ENCODE measurements around the gene VPS13A.
A peak's percentile ranks its signal among the peaks of the same experiment; 100 is the strongest.
"Not testable (repeated sequence)": the region's sequence is repeated elsewhere in the genome, so short reads cannot be mapped to it uniquely, and the experiment has no call there.

Gene VPS13A

DNA sequence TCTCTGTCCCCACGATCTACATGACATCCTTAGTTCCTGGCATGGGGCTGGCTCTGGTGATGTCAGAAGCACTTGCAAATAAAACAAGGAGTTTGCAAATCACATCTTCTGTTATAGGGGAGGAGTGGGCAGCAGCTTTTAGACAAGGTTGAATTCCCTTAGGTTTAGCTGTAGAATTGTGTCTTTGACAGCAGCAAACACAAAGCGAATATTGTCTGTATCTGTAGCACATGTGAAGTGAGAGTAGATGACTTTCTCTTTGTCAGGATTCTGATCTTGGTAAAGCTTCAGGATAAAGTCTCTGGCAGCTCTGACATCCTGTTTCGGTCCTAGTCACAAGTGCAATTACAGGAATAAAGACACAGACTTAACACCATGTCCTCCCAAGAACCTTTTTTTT lies 246.5 kb downstream of the VPS13A start:
- DNase-seq (ENCODE audit: low read depth), result no peak

DNA sequence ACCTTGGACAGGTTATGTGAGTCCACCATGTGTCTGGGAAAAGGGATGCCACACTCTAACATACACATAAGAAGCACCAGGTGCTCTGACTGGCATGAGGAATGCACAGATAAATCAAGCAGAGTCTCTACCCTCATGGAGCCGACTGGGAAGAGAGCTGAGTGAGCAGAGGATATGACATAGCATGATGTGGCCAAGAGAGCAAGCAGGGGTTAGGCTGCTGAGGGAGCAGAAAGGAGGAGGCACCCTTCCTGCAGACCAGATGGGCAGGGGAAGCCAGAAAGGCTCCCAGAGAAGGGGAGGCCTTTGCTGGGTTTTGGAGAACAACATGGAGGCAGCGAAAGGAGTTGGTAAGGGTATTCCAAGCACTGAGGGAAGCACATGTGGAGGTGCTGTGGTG lies 247.7 kb downstream of the VPS13A start:
- no peak for DNase-seq (ENCODE audit: low read depth)

DNA sequence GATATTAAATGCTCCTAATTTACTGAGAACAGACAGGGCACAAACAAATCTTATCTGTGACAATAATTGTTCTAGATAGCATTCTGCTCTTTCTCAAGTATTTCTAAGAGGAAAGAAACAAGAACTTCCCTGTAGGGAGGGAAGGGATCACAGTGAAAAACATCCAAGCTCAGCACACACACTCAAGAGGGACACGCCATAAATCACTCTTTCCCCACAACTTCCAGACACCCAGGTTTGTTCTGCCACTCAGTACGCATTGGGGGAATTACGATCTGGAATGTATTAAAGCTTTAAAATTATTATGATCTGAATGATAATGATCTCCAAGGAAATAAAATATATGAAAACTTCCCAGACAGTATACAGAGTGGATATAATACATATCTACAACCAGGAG lies 249.4 kb downstream of the VPS13A start:
- no peak for DNase-seq (ENCODE audit: low read depth)

DNA sequence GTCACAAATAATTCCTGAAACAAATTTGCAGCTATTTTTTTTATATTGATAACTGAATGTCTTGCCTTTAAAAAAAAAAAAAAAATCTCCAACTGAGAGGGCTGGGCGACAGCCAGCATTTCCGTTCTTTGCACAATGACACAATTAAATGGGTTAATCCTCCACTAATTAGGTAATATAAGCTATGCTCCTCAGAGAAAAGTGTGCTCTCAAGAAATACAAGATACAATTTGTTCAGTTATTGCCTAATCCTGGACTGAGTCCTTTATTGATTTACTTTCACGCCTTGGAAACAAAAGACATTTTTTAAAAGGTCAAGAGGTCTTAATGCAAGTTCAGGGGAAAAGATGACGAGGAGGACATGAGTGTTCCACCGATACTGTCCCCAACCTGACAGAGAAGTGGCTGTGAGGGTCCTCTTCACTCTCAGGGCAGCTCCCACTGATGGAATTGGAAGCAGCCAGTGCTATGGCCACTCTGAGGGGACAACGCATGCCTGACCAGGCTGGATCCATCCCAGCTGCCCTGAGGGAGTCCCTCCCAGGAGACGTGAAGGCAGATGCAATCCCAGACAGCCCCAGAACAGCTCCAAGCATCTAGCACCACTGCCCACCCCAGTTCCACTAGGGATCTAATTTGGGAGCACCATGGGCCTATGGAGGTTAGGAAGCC lies 250.1 kb downstream of the VPS13A start:
- DNase-seq (ENCODE audit: low read depth), result no peak

DNA sequence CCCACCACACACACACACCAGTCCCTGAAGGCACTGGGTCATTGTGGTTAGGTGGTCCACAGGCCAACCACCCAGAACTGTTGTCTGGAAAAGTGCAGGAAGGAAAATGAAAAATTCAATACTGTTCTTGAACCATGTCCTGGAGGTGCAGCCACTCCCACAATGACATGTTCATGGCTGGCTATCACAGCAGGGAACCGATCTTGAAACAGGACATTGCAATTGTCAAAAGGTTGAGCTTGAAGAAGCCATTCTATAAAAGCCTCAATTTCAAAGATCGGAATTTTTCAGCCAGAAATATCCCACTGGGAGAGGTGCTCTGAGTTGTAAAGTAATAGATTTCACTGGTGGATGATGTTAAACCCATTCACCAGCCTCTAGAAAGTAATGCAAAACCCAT lies 252.6 kb downstream of the VPS13A start:
- no peak for DNase-seq (ENCODE audit: low read depth)

DNA sequence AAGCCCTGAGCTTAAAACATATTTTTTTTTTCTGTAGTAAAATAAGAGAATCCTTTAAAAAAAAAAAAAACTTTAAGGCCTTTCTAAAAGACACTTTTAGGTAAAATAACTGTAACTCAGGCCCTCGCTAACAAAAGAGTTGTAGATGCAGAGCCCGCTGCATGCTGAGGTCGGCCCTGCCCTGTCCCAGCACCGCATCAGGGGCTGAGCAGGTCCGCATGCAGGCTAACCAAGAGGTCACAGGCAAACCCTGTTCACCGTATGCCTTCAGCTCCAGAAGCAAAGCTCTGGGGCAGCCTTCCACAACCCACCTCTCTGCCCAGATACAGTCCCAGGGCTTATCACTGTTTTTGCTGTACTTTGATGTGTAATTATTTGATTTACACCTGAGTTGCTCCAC lies 254.7 kb downstream of the VPS13A start:
- DNase-seq (ENCODE audit: low read depth), result no peak

DNA sequence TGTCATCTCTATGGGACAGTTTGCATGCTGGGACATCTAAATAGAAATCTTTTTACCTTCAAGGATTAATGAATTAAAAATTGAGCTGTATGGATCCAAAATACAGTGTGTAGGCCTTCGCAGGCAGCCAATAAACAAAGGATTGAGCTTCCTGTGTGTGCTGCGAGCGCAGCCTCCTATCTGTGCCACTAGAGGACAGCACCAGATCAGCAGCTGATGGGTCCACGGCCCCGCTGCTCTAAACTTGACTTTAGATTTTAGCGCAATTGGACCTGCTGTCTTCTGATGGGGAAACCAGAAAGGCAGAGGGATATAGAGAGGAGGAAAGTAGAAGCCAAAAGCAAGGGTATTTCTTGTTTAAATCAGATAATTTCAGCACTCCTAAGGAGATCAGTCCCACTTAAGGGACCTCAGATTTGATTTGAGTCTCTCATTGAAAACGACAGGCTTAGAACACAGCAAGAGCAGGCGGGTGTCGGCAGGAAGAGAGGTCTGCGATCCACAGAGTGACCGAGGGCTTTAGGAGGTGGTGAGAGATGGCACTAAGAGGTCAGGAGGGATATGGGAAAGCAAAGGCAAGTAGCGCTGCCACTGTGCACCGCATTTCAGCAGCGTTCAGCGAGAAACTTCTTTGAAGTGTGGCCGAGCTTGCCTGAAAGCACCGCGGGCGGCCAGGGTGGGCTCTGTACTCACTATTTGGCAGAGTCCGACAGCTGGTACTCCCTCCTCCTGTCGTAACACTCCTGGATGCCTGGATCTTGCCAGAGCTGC lies 256.5 kb downstream of the VPS13A start:
- peak; percentile 70 for DNase-seq (ENCODE audit: low read depth)

DNA sequence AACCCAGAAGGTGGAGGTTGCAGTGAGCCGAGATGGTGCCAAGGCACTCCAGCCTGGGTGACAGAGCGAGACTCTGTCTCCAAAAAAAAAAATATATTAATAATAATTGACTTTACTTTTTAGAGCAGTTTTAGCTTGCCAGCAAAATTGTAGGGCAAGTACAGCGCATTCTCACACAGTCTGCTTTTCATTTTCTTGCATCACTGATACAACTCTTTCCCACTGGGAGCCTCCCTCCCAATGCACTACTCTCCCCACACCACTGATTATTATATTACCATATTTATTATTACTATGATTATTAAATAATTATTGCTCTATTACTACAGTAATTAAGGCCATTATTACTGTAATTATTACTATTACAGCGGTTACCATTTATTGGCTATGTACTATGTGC lies 257.9 kb downstream of the VPS13A start:
- DNase-seq (ENCODE audit: low read depth), result no peak

DNA sequence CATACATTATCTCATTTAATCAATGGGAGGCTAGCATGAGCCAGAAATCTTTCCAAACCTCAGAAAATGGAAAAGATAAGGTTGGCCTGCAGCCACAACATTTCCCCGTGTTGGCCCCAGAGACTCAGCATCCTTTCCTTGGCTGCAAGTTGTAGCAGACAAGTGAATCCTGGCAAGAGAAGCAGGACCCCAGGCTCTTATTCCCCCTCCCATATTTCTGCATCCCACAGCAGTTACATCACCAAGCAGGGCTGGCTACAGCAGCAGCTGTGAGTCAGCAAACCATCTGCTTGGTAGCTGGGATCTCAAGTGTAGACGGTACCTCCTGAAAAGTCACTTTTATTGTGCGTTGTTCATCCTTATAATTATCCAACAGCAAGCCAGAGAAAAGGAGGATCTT lies 258.4 kb downstream of the VPS13A start:
- peak; percentile 21 for DNase-seq (ENCODE audit: low read depth)

DNA sequence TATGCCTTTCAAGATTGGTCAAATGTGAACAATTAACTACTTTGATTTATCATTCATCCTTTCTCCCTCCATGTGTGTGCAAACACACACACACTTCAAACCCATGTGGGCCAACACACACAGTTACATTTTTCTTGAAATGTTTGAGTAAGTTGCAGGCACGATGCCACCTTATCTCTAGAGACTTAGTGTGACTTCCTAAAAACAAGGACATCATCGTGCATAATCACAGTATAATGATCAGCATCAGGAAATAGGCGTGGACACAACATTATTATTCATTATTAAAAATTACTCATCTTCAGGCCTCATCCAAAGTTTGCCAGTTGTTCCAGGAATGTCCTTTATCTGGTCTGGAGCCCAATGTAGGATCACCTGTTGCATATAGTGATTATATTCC lies 261.3 kb downstream of the VPS13A start:
- no peak for DNase-seq (ENCODE audit: low read depth)

DNA sequence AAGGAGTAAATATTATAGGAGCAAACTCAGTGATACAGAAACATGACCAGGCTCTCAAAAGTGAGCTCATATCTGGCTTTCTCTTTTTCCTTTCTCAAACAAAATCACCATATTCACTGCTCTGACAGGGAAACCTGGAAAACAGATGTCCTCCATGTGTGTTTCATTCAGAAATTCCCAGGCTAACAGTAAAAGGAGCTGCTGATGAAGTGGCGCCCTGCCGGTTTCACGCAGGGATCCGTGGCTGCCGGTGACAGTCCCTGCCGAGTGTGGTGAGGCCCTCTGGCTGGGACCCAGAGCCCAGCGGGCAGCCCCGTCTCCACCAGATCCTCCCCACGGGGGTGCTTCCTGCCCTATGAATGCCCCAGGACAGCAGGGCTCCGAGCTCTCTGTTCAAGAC lies 262.7 kb downstream of the VPS13A start:
- peak; percentile 66 for DNase-seq (ENCODE audit: low read depth)

DNA sequence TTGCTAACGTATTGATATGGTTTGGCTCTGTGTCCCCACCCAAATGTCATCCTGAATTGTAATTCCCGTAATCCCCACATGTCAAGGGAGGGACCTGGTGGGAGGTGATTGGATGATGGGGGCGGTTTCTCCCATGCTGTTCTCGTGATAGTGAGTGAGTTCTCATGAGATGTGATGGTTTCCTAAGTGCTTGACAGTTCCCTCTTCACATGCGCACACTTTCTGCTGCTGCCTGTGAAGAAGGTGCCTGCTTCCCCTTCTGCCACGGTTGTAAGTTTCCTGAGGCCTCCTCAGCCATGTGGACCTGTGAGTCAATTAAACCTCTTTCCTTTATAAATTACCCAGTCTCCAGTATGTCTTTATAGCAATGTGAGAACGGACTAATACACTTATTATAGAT lies 263.8 kb downstream of the VPS13A start:
- DNase-seq (ENCODE audit: low read depth), result not testable (repeated sequence)

DNA sequence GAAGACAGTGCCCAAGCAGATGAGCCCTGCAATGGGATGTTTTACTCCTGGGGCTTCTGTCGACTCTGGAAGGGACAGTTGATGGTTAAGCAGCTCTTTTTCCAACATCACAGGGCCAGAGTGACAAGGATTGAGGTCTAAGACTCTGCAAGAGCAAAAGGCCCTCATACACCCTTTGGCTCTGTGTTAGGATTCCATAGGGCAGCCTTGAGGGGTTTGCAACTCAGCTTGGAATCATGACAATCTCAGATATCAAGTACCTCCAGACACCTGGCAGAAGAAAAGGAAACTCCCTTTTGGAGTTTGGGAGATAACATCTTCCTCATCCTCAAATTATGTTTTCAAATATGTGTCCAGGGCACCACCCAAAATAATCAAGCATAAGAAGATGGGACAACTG lies 265.1 kb downstream of the VPS13A start:
- DNase-seq (ENCODE audit: low read depth), result no peak

DNA sequence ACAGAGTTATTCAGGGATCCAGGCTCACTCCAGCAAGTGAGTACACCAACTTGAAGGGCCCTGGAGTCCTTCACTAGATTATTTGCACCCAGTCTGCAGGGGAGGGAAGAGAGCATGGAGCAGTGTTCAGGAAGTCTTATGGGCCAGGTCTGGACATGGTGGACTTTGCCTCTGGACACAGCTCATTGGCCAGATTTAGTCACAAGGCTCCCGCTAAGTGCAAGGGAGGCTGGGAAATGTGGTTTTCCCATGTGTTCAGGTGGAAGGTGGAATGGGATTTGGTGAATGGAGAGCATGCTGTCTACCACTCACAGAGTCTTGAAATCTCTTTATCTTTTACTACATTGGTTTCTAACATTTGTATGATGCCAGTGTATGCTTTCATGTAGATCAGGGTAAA lies 270.3 kb downstream of the VPS13A start:
- no peak for DNase-seq (ENCODE audit: low read depth)

DNA sequence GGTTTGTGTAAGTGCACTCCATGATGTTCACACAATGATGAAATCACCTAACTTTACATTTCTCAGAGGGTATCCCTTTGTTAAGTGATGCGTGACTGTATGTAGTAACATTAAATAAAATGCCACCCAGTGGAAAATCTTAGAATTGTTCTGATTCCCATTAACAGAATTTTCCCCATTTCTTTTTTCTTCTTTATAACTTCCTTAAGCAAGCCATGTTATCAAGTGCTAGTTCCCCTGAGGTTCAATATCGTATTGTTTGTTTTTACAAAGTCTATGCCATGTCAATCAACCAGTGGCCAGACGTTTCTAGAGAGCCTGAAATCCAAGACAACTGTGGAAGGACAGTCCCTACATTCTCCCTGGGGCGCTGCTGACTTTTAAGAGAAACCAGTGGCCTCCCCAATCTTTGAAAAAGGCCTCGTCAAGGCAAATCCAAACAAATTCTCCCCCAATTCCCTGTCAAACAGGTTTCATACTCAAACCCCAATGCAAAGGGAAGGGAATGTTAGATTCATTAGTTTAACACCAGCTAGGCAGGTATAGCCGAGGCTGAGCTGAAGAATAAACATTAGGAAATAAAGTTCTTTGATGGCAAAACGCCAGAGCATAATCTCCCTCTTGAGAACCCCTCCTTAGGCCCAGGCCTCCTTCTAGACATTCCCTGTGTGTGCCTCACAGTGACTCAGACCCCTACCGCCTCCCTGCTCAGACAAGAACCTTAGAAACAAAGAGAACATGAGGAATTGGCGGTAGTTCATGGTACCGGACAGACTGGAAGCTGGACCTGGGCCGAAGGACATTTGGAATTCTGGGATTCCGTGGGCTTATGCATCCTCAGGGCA lies 272.1 kb downstream of the VPS13A start:
- DNase-seq (ENCODE audit: low read depth), result peak; percentile 56

DNA sequence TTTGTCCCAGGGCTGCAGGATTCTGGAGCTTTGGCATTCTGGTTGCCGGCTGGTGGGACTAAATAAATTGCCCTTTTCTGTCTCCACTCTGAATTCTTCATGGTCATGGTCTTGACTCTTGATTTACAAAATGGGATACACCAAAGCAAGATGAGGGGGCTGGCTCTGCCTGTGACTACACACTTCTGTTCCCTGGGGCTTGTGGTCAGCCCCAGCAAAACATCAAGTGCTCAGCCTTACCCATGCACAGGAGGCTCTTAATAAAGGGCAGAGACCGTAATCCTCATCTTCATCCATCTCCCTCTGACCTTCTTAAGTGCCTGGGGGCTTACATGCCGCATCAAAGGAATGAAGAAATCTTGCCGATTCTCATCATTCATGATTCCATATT lies 272.7 kb downstream of the VPS13A start:
- no peak for DNase-seq (ENCODE audit: low read depth)

DNA sequence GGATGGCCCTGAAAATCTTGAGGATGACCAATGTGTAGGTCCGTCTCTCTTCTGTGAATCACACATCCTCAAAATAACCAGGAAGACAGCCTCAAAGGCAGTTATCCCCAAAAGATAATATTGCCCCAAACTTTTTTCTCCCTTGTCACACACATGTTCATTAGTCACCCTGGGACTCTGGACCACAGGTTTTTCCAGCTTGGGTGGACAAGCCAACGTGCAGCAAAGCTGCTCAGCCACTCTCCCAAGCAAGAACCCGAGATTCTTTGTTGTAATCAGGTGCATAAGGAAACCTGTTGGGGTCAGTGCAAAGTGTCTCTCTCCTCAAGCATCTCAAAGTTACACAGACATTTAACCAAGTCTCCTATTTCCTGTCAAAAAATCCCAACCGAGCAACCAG lies 274.2 kb downstream of the VPS13A start:
- DNase-seq (ENCODE audit: low read depth), result no peak

DNA sequence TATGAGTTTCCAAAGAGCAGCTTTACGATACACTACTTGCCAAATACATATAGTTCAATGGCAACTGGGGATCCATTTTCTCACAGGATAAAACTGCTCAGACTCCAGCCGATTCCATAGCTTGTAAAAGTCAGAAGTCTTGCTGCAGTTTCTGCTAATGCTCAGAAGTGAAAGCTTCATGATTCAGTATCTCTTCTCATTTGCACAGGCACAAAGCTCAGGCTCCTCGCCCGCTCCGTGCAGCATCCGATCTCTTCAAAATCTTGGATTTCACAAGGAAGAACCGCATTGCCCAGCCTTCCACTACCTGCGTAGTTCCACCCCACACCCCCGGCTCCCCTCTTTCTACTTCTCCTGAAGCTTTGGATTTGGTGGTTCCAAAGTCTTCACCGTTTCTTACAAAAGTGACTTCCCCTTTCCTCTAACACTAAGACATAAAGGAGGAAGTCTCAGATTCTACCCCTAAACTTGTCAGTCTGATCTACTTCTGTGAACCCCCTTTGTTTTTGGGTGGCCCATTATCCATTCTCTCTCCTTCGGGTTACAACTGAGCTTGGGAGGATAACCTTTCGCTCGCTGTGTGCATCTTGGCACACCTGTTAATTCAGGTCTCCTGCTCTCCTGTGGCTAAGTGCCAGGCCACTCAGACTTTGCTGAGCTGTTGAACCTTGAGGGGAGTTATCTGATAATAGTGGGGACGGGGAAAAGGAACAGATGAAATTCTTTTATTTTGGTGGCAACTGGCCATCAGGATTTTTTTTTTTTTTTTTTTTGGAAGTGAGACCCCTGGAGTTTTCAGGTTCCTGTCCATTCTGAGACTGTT lies 276.7 kb downstream of the VPS13A start:
- no peak for DNase-seq (ENCODE audit: low read depth)

DNA sequence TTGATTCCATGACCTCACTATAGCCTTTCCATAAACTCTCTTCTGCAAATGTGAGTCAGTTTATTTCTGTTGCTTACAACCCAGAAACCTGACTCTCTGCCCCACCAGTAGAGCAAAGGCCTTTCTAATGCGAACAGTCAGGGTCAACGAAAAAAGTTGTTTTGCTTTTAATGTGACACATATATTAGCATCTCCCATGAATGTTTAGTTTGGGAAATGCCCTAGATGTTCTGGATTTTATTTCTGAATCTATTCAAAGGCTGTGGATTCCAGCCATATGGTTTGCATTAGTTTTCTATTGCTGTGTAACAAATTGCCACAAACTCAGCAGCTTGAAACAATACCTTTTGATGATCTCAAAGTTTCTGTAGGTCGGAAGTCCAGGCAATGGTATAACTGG lies 277.3 kb downstream of the VPS13A start:
- peak; percentile 79 for DNase-seq (ENCODE audit: low read depth)

DNA sequence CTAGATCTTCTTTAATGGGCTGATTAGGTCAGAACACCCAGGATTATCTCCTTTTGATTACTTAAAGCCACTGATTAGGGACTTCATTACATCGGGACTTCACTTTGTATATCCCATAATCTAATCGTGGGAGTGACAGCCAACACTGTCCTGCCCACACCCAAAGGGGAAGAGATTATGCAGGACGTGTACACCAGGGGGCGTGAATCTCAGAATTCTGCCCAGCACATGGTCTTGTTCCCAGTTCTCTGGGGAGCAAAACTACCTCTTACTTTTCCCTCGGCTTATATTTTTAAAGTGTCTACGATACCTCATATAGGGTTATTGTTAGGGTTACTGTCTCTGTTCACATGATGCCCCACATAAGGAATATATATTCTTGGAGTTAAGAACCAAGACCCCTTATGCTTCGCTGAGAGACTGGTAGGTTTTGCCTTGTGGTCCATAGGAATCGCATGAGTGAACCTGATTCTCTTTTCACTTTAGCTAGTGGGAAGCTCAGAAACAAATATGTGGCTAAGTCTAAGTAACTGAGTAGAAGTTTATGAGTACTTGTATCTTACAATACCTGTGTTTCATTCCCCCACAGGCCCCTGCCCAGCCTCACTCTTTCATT lies 278.1 kb downstream of the VPS13A start:
- DNase-seq (ENCODE audit: low read depth), result peak; percentile 29

DNA sequence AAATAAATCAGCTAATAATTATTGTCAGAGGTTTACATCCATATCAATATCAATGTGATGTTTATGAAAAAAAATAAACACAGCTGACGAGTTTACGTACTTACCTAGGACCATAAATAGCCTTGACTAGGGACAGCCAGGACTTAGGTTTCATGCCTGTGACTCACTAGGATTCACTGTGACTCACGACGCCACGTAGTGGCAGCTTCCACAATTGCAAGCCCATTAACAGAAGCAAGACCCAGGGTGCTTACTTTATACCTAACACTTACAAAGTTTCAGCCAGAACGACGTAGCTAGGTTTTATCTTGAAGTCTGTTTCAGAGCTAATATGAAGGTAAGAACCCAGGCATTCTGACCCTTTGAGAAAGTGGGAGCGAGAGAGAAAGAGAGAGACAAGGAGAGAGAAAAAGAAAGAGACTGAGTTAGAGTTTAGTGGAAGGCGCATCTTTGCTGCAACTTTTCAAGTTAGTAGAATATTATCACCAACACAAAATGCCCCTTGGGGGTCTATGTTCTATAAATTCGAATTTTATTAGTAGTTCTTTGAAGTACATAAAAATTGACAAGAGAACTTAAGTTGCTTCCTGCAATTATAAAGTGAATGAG lies 279.6 kb downstream of the VPS13A start:
- DNase-seq (ENCODE audit: low read depth), result peak; percentile 86

Data from EH (cell line).